HG03469 (cell line): ENCODE measurements around the gene TXNRD3.
"Not testable (repeated sequence)": the region's sequence is repeated elsewhere in the genome, so short reads cannot be mapped to it uniquely, and the experiment has no call there.

Experiments used
- ATAC-seq: cut with Tn5 transposase; IDR thresholded peaks from one replicate; pipeline ENCODE4 v1.9.1; 2021; ENCODE audit warnings: mild to moderate bottlenecking, moderate library complexity, moderate number of reproducible peaks; ENCODE audit not compliant: unreplicated experiment

The TXNRD3 gene

GRCh38 chr3:126606001-126606400 lies 48.9 kb downstream of the TXNRD3 start:
- ATAC-seq: no peak

- ATAC-seq: no peak
Observed at GRCh38 chr3:126604691-126605090, 50.2 kb downstream of the TXNRD3 start.

- no peak for ATAC-seq
Observed at GRCh38 chr3:126599101-126599500, 55.8 kb downstream of the TXNRD3 start.

- not testable (repeated sequence) for ATAC-seq
Observed at GRCh38 chr3:126595479-126595878, 59.4 kb downstream of the TXNRD3 start.

GRCh38 chr3:126591515-126591914 lies 63.4 kb downstream of the TXNRD3 start:
- not testable (repeated sequence) for ATAC-seq

GRCh38 chr3:126582311-126582710 lies 72.6 kb downstream of the TXNRD3 start:
- no peak for ATAC-seq

GRCh38 chr3:126581569-126581968 lies 73.4 kb downstream of the TXNRD3 start:
- no peak for ATAC-seq

- ATAC-seq: no peak
Observed at GRCh38 chr3:126580746-126581145, 74.2 kb downstream of the TXNRD3 start.

GRCh38 chr3:126578702-126579101 lies 76.2 kb downstream of the TXNRD3 start:
- ATAC-seq: no peak

GRCh38 chr3:126577261-126577660 lies 77.7 kb downstream of the TXNRD3 start:
- no peak for ATAC-seq

- no peak for ATAC-seq
Observed at GRCh38 chr3:126573492-126574117, 81.3 kb downstream of the TXNRD3 start.

GRCh38 chr3:126571078-126571477 lies 83.8 kb downstream of the TXNRD3 start:
- ATAC-seq: no peak

- no peak for ATAC-seq
Observed at GRCh38 chr3:126570103-126570541, 84.8 kb downstream of the TXNRD3 start.

GRCh38 chr3:126569390-126569975 lies 85.4 kb downstream of the TXNRD3 start:
- ATAC-seq: no peak

GRCh38 chr3:126568776-126569342 lies 86.1 kb downstream of the TXNRD3 start:
- no peak for ATAC-seq

- ATAC-seq: no peak
Observed at GRCh38 chr3:126567696-126568438, 87.1 kb downstream of the TXNRD3 start.

- no peak for ATAC-seq
Observed at GRCh38 chr3:126562737-126563276, 92.1 kb downstream of the TXNRD3 start.

GRCh38 chr3:126558336-126559071 lies 96.4 kb downstream of the TXNRD3 start, which contains the start of gene C3orf22:
Gene C3orf22, minus strand, starts transcription at chr3:126558932. Its CDS starts 5,542 bp downstream, at chr3:126553390.
- no peak for ATAC-seq

GRCh38 chr3:126557761-126558160 lies 97.2 kb downstream of the TXNRD3 start:
- ATAC-seq: no peak

GRCh38 chr3:126557415-126557745 lies 97.5 kb downstream of the TXNRD3 start:
- ATAC-seq: no peak
